ENCODE data around the gene CCNB1.

- TF ChIP-seq FOXM1 (IDR thresholded peaks at IDR 0.05; ENCODE audit: borderline replicate concordance, low read depth): no peak
- TF ChIP-seq CREB1 (IDR thresholded peaks at IDR 0.05; ENCODE audit: low read depth): no peak
Observed at GRCh38 chr5:69188811-69189161, 21.8 kb downstream of the CCNB1 start.

All from Ishikawa (cell line).